HG03064 (cell line): ENCODE measurements around the gene TMEM117.

Experiments
- ATAC-seq: cut with Tn5 transposase; IDR thresholded peaks from one replicate; pipeline ENCODE4 v1.9.1; 2021; ENCODE audit warnings: low read depth; ENCODE audit not compliant: unreplicated experiment

Gene TMEM117

DNA sequence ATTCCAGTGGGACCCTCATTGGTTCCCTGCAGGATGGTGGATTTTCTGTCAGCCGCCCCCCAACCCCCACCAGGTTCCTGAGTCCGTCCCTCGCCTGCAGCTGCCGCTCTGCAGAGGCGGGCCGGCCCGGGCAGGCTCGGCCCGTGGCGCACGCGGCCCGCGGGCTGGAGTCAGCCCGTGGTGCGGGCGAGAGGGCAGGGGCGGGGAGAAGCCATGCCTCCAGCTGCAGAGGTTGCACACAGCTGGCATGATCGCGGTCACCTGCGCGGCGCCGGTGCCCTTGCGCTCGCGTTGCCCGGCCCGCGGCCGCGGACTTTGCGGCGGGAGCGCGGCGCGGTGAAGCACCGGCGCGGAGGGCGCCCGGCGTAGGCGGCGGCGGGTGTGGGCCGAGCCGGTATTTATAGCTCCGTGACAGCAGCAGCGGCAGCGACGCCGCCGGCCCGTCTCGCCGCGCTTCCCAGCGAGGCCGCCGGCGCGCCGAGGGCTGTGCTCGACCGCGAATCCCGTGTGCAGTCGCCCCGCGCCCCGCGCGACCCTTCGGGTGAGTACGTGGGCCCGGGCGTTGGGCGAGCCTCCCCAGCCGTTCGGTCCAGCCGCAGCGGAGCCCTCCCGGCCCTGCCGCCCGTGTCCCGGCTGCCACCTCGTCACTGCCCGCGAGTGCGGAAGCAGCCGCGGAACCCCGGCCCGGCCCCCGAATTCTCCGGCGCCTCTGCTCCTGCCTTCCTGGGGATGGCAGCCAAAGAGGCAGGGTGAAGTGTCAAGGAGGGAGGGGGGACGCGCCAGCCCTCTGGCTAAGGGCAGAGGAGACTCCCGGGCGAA, at the start of gene TMEM117:
TMEM117 (plus strand) TSS at position 426 of the 819 bp plus-strand sequence.
- peak; percentile 77 for ATAC-seq

DNA sequence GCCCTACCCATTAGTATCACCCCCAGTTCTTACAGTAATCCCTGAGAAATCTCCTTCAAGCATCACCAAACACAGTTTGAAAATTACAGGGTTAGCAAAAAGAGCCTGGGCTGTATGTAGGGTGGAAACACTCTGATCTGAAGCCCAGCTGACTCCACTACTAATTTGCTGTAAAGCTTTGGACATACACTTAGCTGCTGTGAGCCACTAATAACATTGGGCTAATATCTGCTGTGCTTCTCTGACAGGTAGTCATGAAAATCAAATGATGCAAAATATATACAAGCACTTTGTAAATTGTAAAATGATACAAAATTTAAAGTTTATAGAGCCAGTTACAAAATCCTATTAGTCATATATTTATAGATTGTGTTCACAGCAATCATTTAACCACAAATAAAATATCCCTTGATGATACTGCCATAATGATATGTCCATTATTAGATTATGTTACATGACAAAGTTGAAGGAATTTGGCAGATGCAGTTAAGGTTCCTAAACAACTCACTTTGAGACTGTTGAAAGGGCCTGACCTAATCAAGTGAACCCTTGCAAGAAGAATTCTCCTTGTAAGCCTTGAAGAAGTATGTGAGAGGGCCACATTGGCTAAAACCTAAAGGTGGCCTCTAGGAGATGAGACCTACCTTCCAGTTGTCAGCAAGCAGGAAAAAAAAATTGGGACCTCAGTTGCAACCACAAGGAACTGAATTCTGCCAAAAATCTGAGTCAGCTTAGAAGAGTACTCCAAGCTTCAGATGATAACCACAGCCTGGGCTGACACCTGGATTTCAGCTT, 48.8 kb upstream of the TMEM117 start:
- ATAC-seq = no peak

DNA sequence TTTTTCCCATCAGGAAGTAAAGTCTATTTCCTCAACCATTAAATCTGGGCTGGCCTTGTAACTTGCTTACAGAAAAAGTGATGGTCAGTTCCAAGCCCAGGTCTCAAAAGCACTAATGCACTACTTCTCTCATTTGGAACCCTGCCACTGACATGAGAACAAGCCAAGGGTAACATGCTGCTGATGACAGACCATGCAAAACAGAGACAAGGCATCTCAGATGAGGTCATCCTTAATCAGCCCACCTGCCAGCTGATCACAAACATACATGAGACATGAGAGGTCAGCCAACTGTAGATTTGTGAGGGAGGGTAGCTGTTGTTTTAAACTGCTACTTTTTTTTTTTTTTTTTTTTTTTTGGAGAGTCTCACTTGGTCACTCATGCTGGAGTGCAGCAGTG, 45.9 kb upstream of the TMEM117 start:
- ATAC-seq = no peak

DNA sequence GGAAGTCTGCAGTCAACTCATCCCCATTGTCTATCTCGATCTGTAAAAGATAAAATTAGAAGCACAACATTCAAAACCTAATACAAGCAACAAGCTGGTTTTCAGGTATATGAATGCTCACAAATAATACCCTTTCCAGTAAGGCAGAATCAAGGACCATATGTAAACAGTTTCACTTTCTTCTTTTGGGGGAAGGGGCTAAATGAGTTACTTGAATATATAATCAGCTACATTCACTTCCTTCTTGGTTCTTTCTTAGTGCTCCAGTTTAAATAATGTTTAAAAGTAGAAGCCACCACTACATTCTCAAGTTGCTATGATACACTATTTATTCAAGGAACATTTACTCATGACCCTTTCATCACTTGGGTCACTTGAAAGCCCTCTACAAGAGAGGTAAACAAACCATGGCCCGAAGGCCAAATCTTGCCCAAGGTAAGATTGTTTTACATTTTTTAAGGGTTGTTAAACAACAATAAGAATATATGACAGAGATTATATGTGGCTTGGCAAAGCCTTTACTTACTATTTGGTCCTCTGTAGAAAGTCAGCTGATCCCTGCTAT, 40.1 kb upstream of the TMEM117 start:
- no peak for ATAC-seq

DNA sequence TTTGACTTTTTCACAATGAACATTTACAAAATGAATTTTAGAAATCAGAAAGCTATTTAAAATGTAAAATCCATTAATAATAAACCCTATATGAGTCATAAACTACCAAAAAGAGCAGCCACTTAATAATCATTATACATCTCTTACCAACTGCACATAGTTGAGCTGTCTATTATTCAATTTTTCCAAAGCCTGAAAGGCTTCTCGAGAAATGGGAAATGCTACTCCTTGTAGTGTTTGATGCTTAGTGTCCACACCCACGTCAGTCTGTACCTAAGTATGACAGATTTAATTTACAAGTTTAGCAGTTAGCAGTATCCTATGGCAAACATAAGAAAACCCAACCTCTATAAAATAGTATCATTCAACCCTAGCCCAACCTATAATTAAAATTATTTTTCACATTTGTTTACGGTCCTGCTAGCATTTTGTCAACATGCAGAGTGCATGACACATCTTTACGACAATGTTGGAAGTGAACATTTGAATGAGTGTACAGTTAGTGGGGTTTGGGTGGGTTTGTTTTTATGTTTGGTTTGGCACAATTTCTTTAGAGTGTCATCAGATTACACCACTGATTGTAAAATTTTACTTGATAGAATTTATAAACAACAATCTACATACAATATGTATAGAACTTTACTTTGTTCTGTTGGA, 38.2 kb upstream of the TMEM117 start:
- no peak for ATAC-seq

DNA sequence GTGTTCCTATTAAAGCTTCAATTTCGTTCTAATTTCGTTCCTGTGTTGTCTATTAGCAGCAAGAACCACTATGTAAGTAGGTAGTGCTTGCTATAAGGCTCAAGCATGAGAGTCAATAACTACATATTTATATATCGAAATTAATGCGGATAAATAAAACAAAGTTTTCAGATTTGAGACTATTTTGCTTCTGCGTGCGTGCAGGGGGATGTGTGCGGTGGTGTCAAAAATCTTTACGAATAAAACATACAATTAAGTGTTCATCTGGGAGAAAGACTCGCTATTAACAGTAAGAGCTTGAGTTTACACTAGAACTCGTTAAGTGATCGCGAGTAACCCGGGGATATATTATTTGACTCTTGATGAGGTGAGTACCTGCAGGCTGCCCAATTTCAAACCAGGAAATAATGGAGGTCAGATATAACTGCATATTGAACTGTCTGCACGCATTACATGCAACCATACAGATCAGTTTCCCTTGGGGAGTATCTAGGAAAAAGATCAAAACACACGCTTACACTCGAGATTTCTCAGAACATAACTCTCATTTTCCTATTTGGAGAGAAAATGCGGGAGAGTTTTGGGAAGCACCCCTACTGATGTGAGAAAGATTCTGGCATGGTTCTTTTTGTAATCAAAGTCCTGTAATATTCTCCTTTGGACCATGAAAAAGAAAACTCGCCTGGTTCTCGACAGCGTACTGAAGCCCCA, 30.6 kb upstream of the TMEM117 start:
- no peak for ATAC-seq

DNA sequence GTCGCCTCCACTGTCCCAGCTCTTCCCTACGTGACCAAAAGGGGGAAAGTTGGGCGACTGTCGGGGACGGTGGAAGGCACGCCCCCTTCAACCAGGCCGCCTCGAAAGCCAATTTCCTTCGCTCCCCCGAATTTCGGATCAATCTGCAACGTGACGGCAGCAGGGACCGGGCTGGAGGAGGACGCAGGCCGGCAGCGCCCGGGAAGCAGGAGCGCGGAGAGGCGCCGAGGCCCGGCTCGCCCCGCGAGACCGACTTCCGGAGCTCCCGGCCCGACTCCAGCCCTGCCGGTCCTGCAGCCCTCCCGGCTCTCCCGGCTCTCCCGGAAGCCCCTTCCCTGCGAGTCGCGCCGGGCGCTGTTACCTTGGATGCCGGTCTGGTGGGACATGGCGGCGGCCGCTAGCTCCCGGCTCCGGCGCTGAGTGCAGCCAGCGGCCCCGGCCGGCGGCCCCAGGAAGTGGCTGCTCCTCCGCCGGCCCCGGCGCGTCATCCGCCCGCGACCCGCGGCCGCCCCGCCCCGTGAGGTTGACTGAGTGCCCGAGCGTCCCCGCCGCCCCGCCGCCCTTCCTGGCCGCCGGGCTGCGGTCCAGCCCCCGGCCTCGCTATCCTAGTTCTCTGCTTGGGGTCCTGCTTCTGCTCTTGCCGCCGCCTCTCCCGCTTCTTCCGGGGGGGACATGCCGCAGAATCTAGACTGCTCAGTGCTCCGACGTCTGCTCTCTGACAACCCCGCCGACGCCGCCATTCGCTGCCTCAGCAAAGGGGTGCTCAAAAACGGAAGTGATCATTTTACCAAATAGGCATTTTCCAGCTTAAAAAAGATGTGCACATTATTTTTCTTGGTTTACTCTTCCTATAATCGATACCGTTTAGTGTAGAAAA, 29.8 kb upstream of the TMEM117 start, which contains the start of gene TWF1:
TWF1 (minus strand) TSS at position 458 of the 877 bp plus-strand sequence; CDS start at position 386, 72 bp downstream.
- peak; percentile 96 for ATAC-seq

DNA sequence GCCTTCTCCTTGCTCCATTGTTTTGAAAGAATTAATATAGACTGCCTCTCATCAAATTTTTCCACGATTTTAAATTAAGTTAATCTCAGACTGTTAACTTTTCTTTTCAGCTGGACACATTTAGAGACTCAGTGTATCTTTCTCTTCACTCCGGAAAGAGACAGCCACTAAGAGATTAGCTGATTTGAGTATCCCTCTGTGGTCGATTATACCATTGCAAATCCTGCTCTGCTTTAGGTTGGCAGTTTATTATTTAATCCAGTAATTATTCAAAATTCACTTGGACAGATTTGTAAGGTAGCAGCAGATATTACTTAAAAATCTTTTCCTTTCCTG, 29.2 kb upstream of the TMEM117 start:
- ATAC-seq = no peak

DNA sequence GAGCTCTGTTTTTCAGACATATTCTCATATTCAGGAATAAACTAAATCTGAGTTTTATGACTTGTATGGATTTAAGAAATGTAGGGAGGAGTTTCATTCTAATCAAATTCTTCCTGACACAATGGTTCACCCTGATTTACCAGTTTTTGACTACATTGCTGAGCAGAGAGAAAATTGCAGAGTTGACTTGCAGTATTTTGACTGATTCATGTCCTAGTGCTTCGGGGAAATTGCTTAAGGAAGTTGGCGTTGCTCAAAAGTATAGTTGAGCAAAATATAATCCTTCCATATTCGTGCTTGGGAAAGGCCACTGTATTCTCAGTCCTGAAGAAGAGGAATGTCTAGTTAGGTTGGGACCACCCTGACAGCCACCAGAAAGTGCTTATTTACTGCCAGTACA, 28.5 kb upstream of the TMEM117 start:
- no peak for ATAC-seq

DNA sequence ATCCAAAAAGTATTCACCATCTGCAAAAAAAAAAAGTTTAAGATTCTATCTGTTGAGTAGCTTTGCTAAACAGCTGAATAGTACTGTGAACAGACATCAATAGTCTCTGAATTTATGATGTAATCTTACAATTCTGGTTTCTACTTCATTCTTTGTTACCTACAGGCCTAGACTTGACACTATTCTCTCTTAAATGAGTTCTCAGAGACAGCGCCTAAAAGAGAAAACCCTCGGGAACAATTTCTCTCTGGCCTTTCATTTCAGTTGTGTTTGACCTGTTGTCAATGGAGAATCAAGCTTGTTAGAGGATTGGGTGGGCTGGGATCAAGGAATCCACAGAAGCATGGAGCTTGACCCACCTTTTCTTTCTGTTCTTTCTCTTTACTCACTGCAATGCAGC, 23.8 kb upstream of the TMEM117 start:
- no peak for ATAC-seq

DNA sequence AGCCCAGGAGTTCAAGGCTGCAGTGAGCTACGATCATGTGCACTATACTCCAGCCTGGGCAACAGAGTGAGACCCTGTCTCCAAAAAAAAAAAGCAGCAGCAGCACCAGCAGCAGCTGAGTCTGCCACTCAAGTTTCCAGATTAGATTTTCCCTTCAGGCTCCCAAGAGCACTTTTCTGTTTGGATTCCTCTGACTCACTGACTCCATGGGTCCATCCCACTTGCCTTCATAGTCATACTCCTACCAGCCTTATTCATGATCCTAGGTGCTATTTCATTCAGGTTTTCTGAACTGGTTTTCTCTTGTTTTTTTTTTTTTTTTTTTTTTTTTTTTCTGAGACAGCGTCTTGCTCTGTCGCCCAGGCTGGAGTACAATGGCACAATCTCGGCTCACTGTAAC, 23.0 kb upstream of the TMEM117 start:
- no peak for ATAC-seq

DNA sequence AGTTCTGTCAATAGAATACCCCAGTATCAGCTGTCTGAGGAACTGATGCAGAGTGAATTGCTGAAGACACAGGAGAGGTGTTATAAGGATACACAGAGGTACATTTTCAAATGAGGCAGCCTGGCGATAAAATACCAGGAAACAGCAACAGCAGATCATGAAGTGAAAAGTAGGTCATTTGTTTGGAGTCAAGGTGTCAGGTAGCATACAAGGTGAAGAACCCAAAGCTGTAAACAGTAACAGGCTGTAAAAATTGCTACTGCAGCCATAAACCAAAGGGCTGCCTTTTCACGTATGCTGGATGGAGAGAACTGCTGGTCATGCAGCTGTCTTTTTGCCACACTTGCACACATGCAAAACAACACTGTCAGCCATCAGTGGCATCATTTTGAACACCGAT, 20.5 kb upstream of the TMEM117 start:
- ATAC-seq = no peak

DNA sequence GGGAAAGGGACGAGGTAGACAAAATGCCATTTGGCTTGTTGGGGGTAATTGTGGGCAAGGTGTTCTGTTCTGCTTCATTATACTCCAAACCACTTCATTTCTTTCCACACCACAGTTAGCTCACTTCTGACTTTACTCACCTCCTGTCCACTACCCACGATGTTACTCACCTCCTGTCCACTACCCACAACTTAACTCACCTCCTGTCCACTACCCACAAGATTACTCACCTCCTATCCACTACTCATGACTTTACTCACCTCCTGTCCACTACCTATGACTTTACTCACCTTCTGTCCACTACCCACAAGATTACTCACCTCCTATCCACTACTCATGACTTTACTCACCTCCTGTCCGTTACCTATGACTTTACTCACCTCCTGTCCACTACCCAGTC, 19.7 kb upstream of the TMEM117 start:
- ATAC-seq = no peak

DNA sequence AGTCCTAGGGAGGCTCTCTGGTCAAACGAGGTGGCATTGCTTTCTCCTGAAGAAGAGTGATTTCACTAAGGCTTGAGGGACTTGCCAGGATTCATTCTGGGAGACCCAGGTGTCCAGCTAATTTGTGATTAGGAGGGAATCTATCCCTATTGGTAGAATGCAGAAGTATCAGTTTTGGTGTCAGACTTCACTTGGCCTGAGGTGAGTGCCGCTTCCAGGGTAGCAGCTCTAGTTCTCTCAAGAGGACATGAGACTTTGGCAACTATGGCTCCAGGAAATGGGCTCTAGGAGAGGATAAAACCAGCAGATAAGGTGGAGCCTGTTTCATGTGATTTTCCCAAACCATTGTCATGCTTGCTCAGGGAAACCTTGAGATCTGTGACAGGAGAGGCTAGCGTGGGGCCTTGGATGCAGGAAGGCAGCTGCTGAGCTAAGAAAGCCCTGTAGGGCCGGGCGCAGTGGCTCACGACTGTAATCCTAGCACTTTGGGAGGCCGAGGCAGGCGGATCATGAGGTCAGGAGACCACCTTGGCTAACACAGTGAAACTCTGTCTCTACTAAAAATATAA, 11.6 kb upstream of the TMEM117 start:
- ATAC-seq = no peak

DNA sequence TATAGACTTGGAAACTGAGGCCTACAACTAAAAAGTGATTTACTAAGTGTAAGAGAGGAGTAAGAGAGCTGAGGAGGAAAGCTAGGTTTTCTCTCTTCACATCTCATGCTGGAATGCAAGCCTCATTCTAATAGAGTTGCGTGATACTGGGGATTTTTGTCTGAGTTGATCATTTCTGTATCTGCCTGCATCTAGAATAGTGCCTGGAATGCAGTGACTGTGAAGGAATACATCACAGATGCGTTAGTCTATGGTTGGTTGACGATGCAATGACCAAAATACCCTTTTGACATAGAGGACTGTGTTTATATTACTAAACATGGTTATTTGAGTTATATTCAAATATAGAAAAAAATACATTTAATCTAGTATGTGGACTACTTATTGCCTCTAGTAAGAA, 9.2 kb upstream of the TMEM117 start:
- no peak for ATAC-seq

DNA sequence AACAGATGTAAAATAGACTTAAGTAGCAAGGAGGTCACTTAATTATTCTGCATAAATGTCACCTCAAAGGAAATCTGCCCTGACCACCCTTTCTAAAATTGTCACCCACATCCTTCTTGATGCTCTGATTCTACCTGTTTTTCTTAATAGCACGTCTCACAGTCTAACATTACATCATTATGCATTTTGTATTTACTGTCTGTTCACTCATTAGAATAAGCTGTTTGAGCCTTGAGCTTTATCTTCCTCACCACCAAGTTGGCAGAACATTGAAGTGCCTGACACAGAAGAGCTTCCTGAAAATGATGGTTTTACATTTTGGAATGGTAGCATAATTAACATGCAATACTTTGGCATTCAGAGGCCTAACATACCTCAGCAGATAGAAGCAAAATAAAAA, 8.8 kb upstream of the TMEM117 start:
- no peak for ATAC-seq

DNA sequence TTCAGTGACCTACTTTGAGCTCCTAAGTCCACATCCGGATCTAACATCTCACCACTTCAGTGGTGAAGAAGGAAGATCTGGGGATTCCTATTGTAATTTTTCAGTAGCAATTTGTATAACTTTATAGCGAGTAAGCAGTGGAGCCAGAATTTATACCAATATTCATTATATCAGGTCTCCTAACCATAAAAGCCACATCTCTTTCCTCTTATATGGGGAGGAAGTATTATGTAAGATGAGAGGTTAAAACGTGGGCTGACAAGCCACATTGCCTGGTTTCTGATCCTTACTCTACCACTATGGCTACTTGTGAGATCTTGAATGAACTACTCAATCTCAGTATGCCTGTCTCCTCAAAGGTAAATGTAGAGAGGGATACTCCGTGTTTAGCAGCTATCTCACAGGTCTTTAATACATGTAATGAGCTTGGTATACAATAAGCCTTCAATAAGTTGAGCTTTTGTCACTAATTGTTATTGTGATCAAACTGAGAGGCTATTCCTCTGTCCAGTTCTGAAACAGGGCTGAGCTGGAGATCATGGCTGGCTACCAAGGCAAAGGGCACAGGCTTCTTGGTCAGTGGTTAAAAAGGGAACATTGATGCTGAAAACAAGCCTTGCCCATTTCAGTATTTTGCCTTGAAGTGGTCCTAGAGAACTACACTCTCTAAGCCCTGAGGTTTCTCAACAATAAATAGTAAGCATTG, 3.3 kb upstream of the TMEM117 start:
- ATAC-seq = no peak

DNA sequence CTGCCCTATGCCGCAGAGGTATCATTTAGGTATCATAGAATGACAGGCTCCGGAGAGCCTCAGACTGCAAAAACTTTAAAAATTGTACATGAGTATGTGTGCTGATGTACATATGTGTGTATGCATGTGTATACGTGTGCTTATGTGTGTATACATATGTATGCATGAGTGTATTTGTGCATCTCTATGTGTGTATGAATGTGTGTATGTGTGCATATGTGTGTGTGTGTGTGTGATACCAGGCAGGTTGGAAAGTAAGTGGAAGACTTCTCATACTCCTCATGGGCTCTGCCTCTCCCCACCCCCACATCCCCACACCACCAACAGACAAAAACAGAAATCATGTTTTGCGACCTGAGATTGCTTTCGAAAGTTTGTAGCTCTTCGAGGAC, 621 bp upstream of the TMEM117 start:
- peak; percentile 8 for ATAC-seq
